ENCODE results near the gene STT3A.

Gene STT3A

GRCh38 chr11:125637840-125638239 lies 45.2 kb downstream of the STT3A start:
- no peak overlapping the region for H3K4me2 ChIP-seq
- no peak overlapping the region for H3K27ac ChIP-seq
- no peaks in the 10 kb centered on the region for H3K9me3 ChIP-seq
- H3K4me3 ChIP-seq: no peak overlapping the region
- no peak overlapping the region for H3K9ac ChIP-seq
- TF ChIP-seq Cebpa-rat (IDR thresholded peaks at IDR 0.05): no peak
- peaks cover 97% of the 10 kb centered on the region for H3K36me3 ChIP-seq
- H3K27me3 ChIP-seq: no peaks in the 10 kb centered on the region
- H3K4me1 ChIP-seq: no peaks in the 10 kb centered on the region
- no peaks in the 10 kb centered on the region for H4K20me1 ChIP-seq

- TF ChIP-seq Cebpa-rat (IDR thresholded peaks at IDR 0.05): no peak
- Histone ChIP-seq H3K27me3 (no peaks in the 10 kb centered on the region), H3K9me3 (no peaks in the 10 kb centered on the region), H3K4me2 (no peak overlapping the region), H3K36me3 (peaks cover 97% of the 10 kb centered on the region), H3K4me3 (no peak overlapping the region), H3K27ac (no peak overlapping the region), H3K9ac (no peak overlapping the region), H3K4me1 (no peaks in the 10 kb centered on the region), H4K20me1 (no peaks in the 10 kb centered on the region)
These were observed 45.7 kb downstream of the STT3A start for GRCh38 chr11:125638315-125638714.

DNA sequence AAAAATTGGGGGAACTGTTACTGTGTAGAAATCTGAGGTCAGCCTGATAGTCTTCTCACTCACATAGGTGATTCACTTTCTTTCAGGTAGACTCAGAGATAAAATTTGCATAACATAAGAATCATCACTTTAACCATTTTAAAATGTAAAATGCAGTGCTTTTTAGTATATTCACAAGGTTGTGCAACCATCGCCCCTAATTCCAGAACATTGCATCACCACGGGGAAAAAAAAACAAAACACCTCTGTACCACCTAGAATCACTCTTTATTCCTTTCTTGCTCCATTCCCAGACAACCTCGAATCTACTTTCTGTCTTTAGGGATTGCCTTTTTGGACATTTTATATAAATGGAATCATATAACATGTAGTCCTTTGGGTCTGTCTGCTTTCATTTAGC lies 53.2 kb downstream of the STT3A start:
- no peak overlapping the region for H3K4me2 ChIP-seq
- peaks cover 98% of the 10 kb centered on the region for H3K36me3 ChIP-seq

DNA sequence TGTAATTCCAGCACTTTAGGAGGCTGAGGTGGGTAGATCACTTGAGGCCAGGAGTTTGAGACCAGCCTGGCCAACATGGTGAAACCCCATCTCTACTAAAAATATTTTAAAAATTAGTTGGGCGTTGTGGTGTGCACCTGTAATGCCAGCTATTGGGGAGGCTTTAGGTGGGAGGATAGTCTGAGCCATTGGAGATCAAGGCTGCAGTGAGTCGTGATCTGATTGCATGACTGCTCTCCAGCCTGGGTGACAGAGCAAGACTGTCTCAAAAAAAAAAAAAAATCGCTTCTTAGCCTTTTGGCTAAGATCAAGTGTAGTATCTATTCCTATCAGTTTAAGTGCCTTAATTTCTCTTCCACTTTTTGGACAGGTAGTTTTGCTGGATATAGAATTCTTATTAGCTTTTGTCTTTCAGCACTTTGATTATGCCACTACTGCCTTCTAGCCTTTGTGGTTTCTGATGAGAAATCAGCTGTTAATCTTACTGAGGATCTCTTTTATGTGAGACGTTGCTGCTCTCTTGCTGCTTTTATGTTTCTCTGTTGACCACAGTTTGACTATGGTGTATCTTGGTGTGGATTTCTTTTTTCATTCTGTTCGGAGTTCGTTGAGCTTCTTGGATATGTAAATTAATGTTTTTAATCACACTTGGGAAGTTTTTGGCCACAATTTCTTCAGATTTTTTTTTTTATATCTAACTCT lies 57.0 kb downstream of the STT3A start:
- no peak overlapping the region for H3K27ac ChIP-seq
- no peak overlapping the region for H3K4me2 ChIP-seq
- peaks cover 95% of the 10 kb centered on the region for H3K36me3 ChIP-seq
- no peak overlapping the region for H3K9ac ChIP-seq
- no peaks in the 10 kb centered on the region for H3K9me3 ChIP-seq
- TF ChIP-seq Cebpa-rat (IDR thresholded peaks at IDR 0.05): no peak
- H4K20me1 ChIP-seq: peaks cover 7% of the 10 kb centered on the region; the same call in 1 of the 2 replicates
- H3K4me1 ChIP-seq: no peaks in the 10 kb centered on the region
- H3K27me3 ChIP-seq: no peaks in the 10 kb centered on the region
- H3K4me3 ChIP-seq: no peak overlapping the region

More for the DNA sequence above, 53.2 kb downstream of the STT3A start:
- no peaks in the 10 kb centered on the region for H3K4me1 ChIP-seq
- no peak overlapping the region for H3K9ac ChIP-seq
- H3K9me3 ChIP-seq: no peaks in the 10 kb centered on the region
- H4K20me1 ChIP-seq: peaks cover 7% of the 10 kb centered on the region; the same call in 1 of the 2 replicates
- no peak overlapping the region for H3K4me3 ChIP-seq
- H3K27me3 ChIP-seq: no peaks in the 10 kb centered on the region
- no peak for TF ChIP-seq Cebpa-rat (IDR thresholded peaks at IDR 0.05)
- H3K27ac ChIP-seq: no peak overlapping the region

DNA sequence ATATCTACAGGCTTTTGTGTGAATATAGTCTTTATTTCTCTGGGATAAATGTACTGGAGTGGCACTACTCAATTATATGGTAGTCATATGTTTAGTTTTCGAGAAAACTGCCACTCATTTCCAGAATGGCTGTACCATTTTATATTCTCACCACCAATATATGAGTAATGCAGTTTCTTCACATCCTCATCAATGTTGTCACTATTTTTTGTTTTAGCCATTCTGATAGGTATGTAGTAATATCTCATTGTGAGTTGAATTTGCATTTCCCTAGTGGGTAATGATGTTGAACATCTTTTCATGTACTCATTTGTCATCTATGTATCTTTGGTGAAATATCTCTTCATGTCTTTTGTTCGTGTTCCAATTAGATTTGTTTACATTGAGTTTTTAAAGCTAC lies 70.0 kb downstream of the STT3A start:
- H4K20me1 ChIP-seq: no peaks in the 10 kb centered on the region
- no peak overlapping the region for H3K27ac ChIP-seq
- peaks cover 83% of the 10 kb centered on the region for H3K36me3 ChIP-seq
- H3K4me1 ChIP-seq: no peaks in the 10 kb centered on the region
- peaks cover 38% of the 10 kb centered on the region for H3K9me3 ChIP-seq
- no peaks in the 10 kb centered on the region for H3K27me3 ChIP-seq
- no peak overlapping the region for H3K9ac ChIP-seq
- no peak overlapping the region for H3K4me3 ChIP-seq
- TF ChIP-seq Cebpa-rat (IDR thresholded peaks at IDR 0.05): no peak
- H3K4me2 ChIP-seq: no peak overlapping the region

DNA sequence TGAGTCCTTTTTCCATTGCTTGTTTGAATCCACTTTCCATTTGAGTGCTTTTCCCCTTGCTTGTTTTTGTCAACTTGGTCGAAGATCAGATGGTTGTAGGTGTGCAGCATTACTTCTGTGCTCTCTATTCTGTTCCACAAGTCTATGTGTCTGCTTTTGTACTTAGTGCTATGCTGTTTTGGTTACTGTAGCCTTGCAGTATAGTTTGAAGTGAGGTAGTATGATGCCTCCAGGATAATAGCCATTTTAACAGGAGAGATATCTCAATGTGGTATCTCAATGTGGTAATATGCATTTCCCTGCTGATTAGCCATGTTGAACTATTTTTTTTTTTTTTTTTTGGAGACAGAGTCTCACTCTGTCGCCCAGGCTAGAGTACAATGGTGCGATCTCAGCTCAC lies 71.3 kb downstream of the STT3A start:
- Histone ChIP-seq H4K20me1 (no peaks in the 10 kb centered on the region), H3K9me3 (peaks cover 38% of the 10 kb centered on the region), H3K4me1 (no peaks in the 10 kb centered on the region), H3K4me3 (no peak overlapping the region), H3K27ac (no peak overlapping the region), H3K27me3 (no peaks in the 10 kb centered on the region), H3K9ac (no peak overlapping the region), H3K4me2 (no peak overlapping the region), H3K36me3 (peaks cover 82% of the 10 kb centered on the region)
- TF ChIP-seq Cebpa-rat (IDR thresholded peaks at IDR 0.05): no peak

DNA sequence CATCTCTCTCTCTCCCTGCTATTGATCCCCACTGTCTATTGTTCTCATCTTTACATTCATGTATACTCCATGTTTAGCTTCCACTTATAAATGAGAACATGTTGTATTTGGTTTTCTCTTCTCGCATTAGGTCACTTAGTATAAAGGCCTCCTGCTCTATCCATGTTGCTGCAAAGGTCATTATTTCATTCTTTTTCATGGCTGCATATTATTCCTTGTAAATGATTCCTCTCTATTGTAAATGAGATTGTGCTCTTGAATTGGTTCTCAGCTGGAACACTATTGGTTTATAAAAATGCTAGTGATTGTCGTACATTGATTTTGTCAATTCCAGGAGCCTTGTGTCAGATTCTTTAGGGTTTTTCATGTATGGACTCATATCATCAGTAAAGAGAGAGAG lies 74.5 kb downstream of the STT3A start:
- Histone ChIP-seq H4K20me1 (no peaks in the 10 kb centered on the region), H3K4me2 (no peak overlapping the region), H3K4me3 (no peak overlapping the region), H3K36me3 (peaks cover 82% of the 10 kb centered on the region), H3K27me3 (no peaks in the 10 kb centered on the region), H3K9ac (no peak overlapping the region), H3K9me3 (peaks cover 38% of the 10 kb centered on the region), H3K4me1 (no peaks in the 10 kb centered on the region), H3K27ac (no peak overlapping the region)
- no peak for TF ChIP-seq Cebpa-rat (IDR thresholded peaks at IDR 0.05)

DNA sequence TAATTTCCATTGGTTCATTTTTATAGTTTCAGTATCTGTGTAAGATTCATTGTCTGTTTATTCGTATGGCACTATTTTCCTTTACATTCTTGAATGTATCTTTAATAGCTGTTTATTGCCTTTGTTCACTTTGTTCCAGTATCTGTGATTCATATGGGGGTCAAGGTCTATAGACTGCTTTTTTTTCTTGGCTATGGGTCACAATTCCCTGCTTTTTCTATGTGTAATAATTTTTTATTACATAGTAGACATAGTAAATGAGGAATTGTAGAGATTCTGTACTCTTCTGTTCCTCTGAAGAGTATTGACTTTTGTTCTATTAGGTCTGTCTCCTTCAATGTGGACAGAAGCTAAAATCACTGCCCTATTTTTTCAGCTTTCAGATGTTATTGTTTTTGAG lies 77.5 kb downstream of the STT3A start:
- Histone ChIP-seq H3K27ac (no peak overlapping the region), H3K4me1 (no peaks in the 10 kb centered on the region), H3K9me3 (peaks cover 20% of the 10 kb centered on the region), H3K4me2 (no peak overlapping the region), H3K9ac (no peak overlapping the region), H3K36me3 (peaks cover 87% of the 10 kb centered on the region), H3K4me3 (no peak overlapping the region), H3K27me3 (no peaks in the 10 kb centered on the region), H4K20me1 (no peaks in the 10 kb centered on the region)
- TF ChIP-seq Cebpa-rat (IDR thresholded peaks at IDR 0.05): no peak

DNA sequence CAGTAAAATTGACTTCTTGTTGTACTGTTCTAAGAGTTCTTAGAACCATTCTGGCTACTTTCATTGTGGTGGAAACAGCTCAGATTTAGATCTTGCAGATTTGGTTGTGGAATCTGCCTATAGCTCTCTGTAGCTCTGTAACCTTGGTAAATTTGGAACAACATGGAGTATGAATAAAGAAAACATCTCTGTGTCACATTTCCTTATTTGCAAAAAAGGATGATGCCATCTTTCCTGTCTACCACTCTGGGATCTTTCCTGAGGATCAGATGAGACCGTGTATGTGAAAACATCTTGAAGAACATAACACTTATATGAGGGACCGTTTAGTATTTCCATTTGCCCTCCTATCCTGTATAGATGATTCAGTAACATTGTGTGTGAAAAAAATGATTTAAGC lies 78.9 kb downstream of the STT3A start:
- H3K27me3 ChIP-seq: no peaks in the 10 kb centered on the region
- no peaks in the 10 kb centered on the region for H3K4me1 ChIP-seq
- H4K20me1 ChIP-seq: no peaks in the 10 kb centered on the region
- TF ChIP-seq Cebpa-rat (IDR thresholded peaks at IDR 0.05): no peak
- no peak overlapping the region for H3K4me2 ChIP-seq
- peaks cover 10% of the 10 kb centered on the region for H3K9me3 ChIP-seq
- H3K9ac ChIP-seq: no peak overlapping the region
- H3K4me3 ChIP-seq: no peak overlapping the region
- H3K27ac ChIP-seq: no peak overlapping the region
- H3K36me3 ChIP-seq: peaks cover 92% of the 10 kb centered on the region

All from BLaER1 (cell line).